NCI-H524 treated with DMSO at 0.1 percent for 48 hours (cell line): Measurements from ENCODE around the gene LAMA2.
"Not testable (repeated sequence)": the region's sequence is repeated elsewhere in the genome, so short reads cannot be mapped to it uniquely, and the experiment has no call there.

Source experiments
- DNase-seq: peaks from one replicate; lab custom pipeline; 2025; lab: John Stamatoyannopoulos, UW

The LAMA2 gene

GRCh38 chr6:129073051-129073450 is 190.1 kb downstream of the LAMA2 start:
- no peak for DNase-seq

- DNase-seq: no peak
Measured at GRCh38 chr6:129073691-129074395, 190.9 kb downstream of the LAMA2 start.

- no peak for DNase-seq
Measured at GRCh38 chr6:129084406-129084805, 201.5 kb downstream of the LAMA2 start.

- not testable (repeated sequence) for DNase-seq
Measured at GRCh38 chr6:129088481-129088880, 205.5 kb downstream of the LAMA2 start.

- no peak for DNase-seq
Measured at GRCh38 chr6:129089357-129089756, 206.4 kb downstream of the LAMA2 start.

- no peak for DNase-seq
Measured at GRCh38 chr6:129094147-129094546, 211.2 kb downstream of the LAMA2 start.

- DNase-seq: no peak
Measured at GRCh38 chr6:129096651-129097290, 213.8 kb downstream of the LAMA2 start.

- no peak for DNase-seq
Measured at GRCh38 chr6:129098061-129098553, 215.2 kb downstream of the LAMA2 start.

GRCh38 chr6:129099696-129100095 is 216.8 kb downstream of the LAMA2 start:
- no peak for DNase-seq

GRCh38 chr6:129100164-129100563 is 217.2 kb downstream of the LAMA2 start:
- no peak for DNase-seq

GRCh38 chr6:129102741-129103140 is 219.8 kb downstream of the LAMA2 start:
- no peak for DNase-seq

GRCh38 chr6:129104131-129104530 is 221.2 kb downstream of the LAMA2 start:
- no peak for DNase-seq

- no peak for DNase-seq
Measured at GRCh38 chr6:129104560-129104959, 221.6 kb downstream of the LAMA2 start.

- DNase-seq: no peak
Measured at GRCh38 chr6:129105035-129105434, 222.1 kb downstream of the LAMA2 start.

- no peak for DNase-seq
Measured at GRCh38 chr6:129105793-129106192, 222.9 kb downstream of the LAMA2 start.

- no peak for DNase-seq
Measured at GRCh38 chr6:129108337-129108736, 225.4 kb downstream of the LAMA2 start.

- no peak for DNase-seq
Measured at GRCh38 chr6:129110690-129111343, 227.9 kb downstream of the LAMA2 start.

- no peak for DNase-seq
Measured at GRCh38 chr6:129111346-129111745, 228.4 kb downstream of the LAMA2 start.

GRCh38 chr6:129111853-129112252 is 228.9 kb downstream of the LAMA2 start:
- DNase-seq: no peak

GRCh38 chr6:129112591-129112990 is 229.7 kb downstream of the LAMA2 start:
- DNase-seq: no peak

- DNase-seq: no peak
Measured at GRCh38 chr6:129113637-129114036, 230.7 kb downstream of the LAMA2 start.

GRCh38 chr6:129114636-129115391 is 231.9 kb downstream of the LAMA2 start:
- no peak for DNase-seq
